SK-N-SH treated with all-trans-retinoic acid at 6 μM for 48 hours (cell line): Measurements from ENCODE around the gene DCC.

ENCODE experiments used
- ARNTL ChIP-seq: fragments of 450-650 bp; formaldehyde crosslinking; IDR thresholded peaks from 2 replicates; pipeline ENCODE4 v1.5.0; 2020; ENCODE audit warnings: low read depth, mild to moderate bottlenecking, moderate library complexity, borderline replicate concordance
- BACH2 ChIP-seq: fragments of 250-450 bp; sonication (Bioruptor Pico); IDR thresholded peaks from 2 replicates; pipeline ENCODE4 v1.9.0; 2021; ENCODE audit warnings: mild to moderate bottlenecking, borderline replicate concordance
- CREB5 ChIP-seq: fragments of 250-450 bp; sonication (Bioruptor Pico); IDR thresholded peaks from 2 replicates; pipeline ENCODE4 v1.5.1; 2020; ENCODE audit warnings: low read depth, mild to moderate bottlenecking, moderate library complexity
- CSDC2 ChIP-seq: fragments of 250-450 bp; sonication (Bioruptor Pico); IDR thresholded peaks from 2 replicates; pipeline ENCODE4 v1.5.0; 2020; ENCODE audit warnings: mild to moderate bottlenecking, moderate library complexity
- ESRRG ChIP-seq: fragments of 250-450 bp; sonication (Bioruptor Pico); IDR thresholded peaks from 2 replicates; pipeline ENCODE4 v1.6.1; 2021; ENCODE audit warnings: mild to moderate bottlenecking
- PPARA ChIP-seq: fragments of 250-450 bp; sonication (Bioruptor Pico); IDR thresholded peaks from 2 replicates; pipeline ENCODE4 v1.5.0; 2020; ENCODE audit warnings: mild to moderate bottlenecking, borderline replicate concordance
- RARB ChIP-seq: fragments of 250-450 bp; sonication (Bioruptor Pico); IDR thresholded peaks from 2 replicates; pipeline ENCODE4 v1.8.0; 2021; ENCODE audit warnings: mild to moderate bottlenecking, moderate library complexity
- SNAI2 ChIP-seq: fragments of 250-450 bp; sonication (Bioruptor Pico); IDR thresholded peaks from 2 replicates; pipeline ENCODE4 v1.5.0; 2020; ENCODE audit warnings: mild to moderate bottlenecking, moderate library complexity
- TCF4 ChIP-seq: fragments of 250-450 bp; sonication (Bioruptor Pico); IDR thresholded peaks from 2 replicates; pipeline ENCODE4 v1.8.0; 2021; ENCODE audit warnings: mild to moderate bottlenecking, moderate library complexity, borderline replicate concordance
- TOX ChIP-seq: fragments of 250-450 bp; sonication (Bioruptor Pico); IDR thresholded peaks from 2 replicates; pipeline ENCODE4 v1.8.0; 2021; ENCODE audit warnings: mild to moderate bottlenecking, moderate library complexity, borderline replicate concordance
- ZNF70 ChIP-seq: fragments of 450-650 bp; formaldehyde crosslinking; IDR thresholded peaks from 2 replicates; pipeline ENCODE4 v1.5.0; 2020; ENCODE audit warnings: mild to moderate bottlenecking, moderate library complexity
- ZNF8 ChIP-seq: fragments of 450-650 bp; formaldehyde crosslinking; IDR thresholded peaks from 2 replicates; pipeline ENCODE4 v1.5.0; 2020; ENCODE audit warnings: mild to moderate bottlenecking, moderate library complexity
- TF ChIP-seq, protein P1 (sequence below): fragments of 250-450 bp; sonication (Bioruptor Pico); IDR thresholded peaks from 2 replicates; pipeline ENCODE4 v1.8.0; 2020; ENCODE audit warnings: mild to moderate bottlenecking, moderate library complexity, borderline replicate concordance

DNA sequence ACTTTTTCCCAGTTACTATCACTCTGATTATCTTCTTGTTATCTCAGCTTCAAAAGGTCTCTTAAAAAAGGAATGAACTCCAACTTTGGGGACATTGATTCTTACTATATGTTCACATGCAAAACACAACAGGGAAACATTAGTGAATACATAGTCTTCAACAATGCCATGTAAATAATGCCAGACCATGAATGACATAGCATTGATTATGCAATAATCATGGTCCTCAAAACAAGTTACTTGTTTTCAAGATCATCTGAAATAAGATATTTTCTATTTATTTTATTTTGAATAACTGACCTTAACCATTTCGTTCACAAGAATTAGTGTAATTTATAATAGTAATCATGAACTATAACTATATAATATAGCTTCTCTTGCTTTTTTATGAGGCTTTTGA, 982.2 kb downstream of the DCC start:
- TF ChIP-seq, protein P1, sequence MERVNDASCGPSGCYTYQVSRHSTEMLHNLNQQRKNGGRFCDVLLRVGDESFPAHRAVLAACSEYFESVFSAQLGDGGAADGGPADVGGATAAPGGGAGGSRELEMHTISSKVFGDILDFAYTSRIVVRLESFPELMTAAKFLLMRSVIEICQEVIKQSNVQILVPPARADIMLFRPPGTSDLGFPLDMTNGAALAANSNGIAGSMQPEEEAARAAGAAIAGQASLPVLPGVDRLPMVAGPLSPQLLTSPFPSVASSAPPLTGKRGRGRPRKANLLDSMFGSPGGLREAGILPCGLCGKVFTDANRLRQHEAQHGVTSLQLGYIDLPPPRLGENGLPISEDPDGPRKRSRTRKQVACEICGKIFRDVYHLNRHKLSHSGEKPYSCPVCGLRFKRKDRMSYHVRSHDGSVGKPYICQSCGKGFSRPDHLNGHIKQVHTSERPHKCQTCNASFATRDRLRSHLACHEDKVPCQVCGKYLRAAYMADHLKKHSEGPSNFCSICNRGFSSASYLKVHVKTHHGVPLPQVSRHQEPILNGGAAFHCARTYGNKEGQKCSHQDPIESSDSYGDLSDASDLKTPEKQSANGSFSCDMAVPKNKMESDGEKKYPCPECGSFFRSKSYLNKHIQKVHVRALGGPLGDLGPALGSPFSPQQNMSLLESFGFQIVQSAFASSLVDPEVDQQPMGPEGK: no peak
- TF ChIP-seq ZNF8 (no peak), RARB (CRISPR knock-in tag) (no peak), TCF4 (CRISPR knock-in tag) (no peak), SNAI2 (CRISPR knock-in tag) (no peak), CSDC2 (CRISPR knock-in tag) (no peak), ZNF70 (no peak), TOX (CRISPR knock-in tag) (no peak), PPARA (no peak), CREB5 (CRISPR knock-in tag) (no peak), ARNTL (no peak), BACH2 (CRISPR knock-in tag) (no peak), ESRRG (CRISPR knock-in tag) (no peak)
